Gastroesophageal sphincter (tissue), 4 donors: ENCODE results near the gene ZSCAN9. TPM values are rescaled to one million over a fixed set of nuclear protein-coding genes. Genes with fewer than 3 reads are reported as not detected.
A peak's percentile ranks its signal among the peaks of the same experiment; 100 is the strongest.

Experiments
- ATAC-seq: fragments of 150-250 bp; one replicate; pipeline ENCODE4 v1.9.1; 2016; ENCODE audit warnings: mild to moderate bottlenecking, moderate library complexity
- H3K27ac ChIP-seq, 4 donors: fragments of 200-600 bp; sonication (generic) in 3 of 4; 1 replicate in 3 of 4; 2 replicates in 1 of 4; pipeline ENCODE4 v1.5.1; 2016 to 2019
- H3K27me3 ChIP-seq: fragments of 200-600 bp; sonication (generic); one replicate; pipeline ENCODE4 v1.5.1; 2019
- H3K36me3 ChIP-seq, 2 donors: fragments of 200-600 bp; sonication (generic); one replicate each; pipeline ENCODE4 v1.5.1; 2019; ENCODE audit warnings: control low read depth in 1 of 2
- H3K4me1 ChIP-seq, 3 donors: fragments of 200-600 bp; sonication (generic); 1 replicate in 2 of 3; 2 replicates in 1 of 3; pipeline ENCODE4 v1.5.1; 2016 to 2019; ENCODE audit warnings: control low read depth in 2 of 3
- H3K4me3 ChIP-seq, 2 donors: fragments of 200-600 bp; sonication (generic); one replicate each; pipeline ENCODE4 v1.5.1; 2019; ENCODE audit warnings: mild to moderate bottlenecking in 1 of 2, moderate library complexity in 1 of 2
- H3K9me3 ChIP-seq, 3 donors: fragments of 200-600 bp; sonication (generic); one replicate each; pipeline ENCODE4 v1.5.1; 2017 to 2019; ENCODE audit warnings: control low read depth in 2 of 3
- EP300 ChIP-seq: sonication (generic); formaldehyde crosslinking; IDR thresholded peaks from one replicate; pipeline ENCODE4 v1.6.1; 2017; ENCODE audit warnings: antibody characterized with exemption, mild to moderate bottlenecking
- POLR2A ChIP-seq, 2 donors: fragments of 450-650 bp; IDR thresholded peaks; one replicate each; pipeline ENCODE4 v1.6.1; 2017; ENCODE audit warnings: antibody characterized with exemption in 2 of 2, mild to moderate bottlenecking in 2 of 2, moderate library complexity in 1 of 2
- POLR2AphosphoS5 ChIP-seq: sonication (generic); formaldehyde crosslinking; IDR thresholded peaks from one replicate; pipeline ENCODE4 v1.6.1; 2017; ENCODE audit warnings: antibody characterized with exemption
- WGBS, 2 donors: methylation state at CpG; one replicate each; pipeline ENCODE4 v1.1.5; 2018; ENCODE audit warnings: low coverage in 1 of 2; 5-methylcytosine and 5-hydroxymethylcytosine counted together
- total RNA-seq, 4 donors: library from RNA; depleted of rRNA; stranded (reverse); fragments of >200 nt; gene quantifications; one replicate each; pipeline ENCODE4 v1.1.0, GENCODE V29; 2016
- TF ChIP-seq, protein P1 (sequence below), 4 experiments: fragments of 200-600 bp in 2 of 4; fragments of 450-650 bp in 2 of 4; sonication (generic) in 1 of 4; IDR thresholded peaks; one replicate each; pipeline ENCODE4 v1.5.1; 2017 to 2019; ENCODE audit warnings: antibody characterized with exemption in 4 of 4, mild to moderate bottlenecking in 2 of 4, moderate library complexity in 2 of 4

ZSCAN9 gene
- total RNA-seq, 4 donors from 2014 or later, result 11.4 to 17.1 (median 12.9) TPM

GRCh38 chr6:28207510-28208110 lies 17.5 kb upstream of the ZSCAN9 start:
- peaks cover 0 to 15% (median 7%) of the 10 kb centered on the region in 3 donors for H3K4me1 ChIP-seq
- H3K4me3 ChIP-seq, result peak overlapping the region in 1 of 2 donors; percentile 29
- no peak overlapping the region for H3K27ac ChIP-seq
- TF ChIP-seq EP300, result no peak
- TF ChIP-seq, protein P1, sequence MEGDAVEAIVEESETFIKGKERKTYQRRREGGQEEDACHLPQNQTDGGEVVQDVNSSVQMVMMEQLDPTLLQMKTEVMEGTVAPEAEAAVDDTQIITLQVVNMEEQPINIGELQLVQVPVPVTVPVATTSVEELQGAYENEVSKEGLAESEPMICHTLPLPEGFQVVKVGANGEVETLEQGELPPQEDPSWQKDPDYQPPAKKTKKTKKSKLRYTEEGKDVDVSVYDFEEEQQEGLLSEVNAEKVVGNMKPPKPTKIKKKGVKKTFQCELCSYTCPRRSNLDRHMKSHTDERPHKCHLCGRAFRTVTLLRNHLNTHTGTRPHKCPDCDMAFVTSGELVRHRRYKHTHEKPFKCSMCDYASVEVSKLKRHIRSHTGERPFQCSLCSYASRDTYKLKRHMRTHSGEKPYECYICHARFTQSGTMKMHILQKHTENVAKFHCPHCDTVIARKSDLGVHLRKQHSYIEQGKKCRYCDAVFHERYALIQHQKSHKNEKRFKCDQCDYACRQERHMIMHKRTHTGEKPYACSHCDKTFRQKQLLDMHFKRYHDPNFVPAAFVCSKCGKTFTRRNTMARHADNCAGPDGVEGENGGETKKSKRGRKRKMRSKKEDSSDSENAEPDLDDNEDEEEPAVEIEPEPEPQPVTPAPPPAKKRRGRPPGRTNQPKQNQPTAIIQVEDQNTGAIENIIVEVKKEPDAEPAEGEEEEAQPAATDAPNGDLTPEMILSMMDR (IDR thresholded peaks at IDR 0.05), result no peak
- no peak for TF ChIP-seq POLR2A (IDR thresholded peaks at IDR 0.05)
- TF ChIP-seq POLR2AphosphoS5, result no peak
- H3K27me3 ChIP-seq, result peaks cover 99% of the 10 kb centered on the region
- WGBS, 2 donors, result 1% methylated on average over 12 to 26 of the region's 35 CpGs
- no peaks in the 10 kb centered on the region for H3K36me3 ChIP-seq
- H3K9me3 ChIP-seq, result peaks cover 0 to 30% (median 0%) of the 10 kb centered on the region in 3 donors
- no peak for ATAC-seq

- Histone ChIP-seq H3K4me3 (peak overlapping the region in 1 of 2 donors; percentile 29), H3K36me3 (no peaks in the 10 kb centered on the region), H3K27ac (no peak overlapping the region), H3K4me1 (peaks cover 0 to 15% (median 7%) of the 10 kb centered on the region in 3 donors), H3K27me3 (peaks cover 99% of the 10 kb centered on the region), H3K9me3 (peaks cover 0 to 26% (median 0%) of the 10 kb centered on the region in 3 donors)
- 4 to 7% methylated on average over 22 to 23 of the region's 23 CpGs for WGBS, 2 donors
- ATAC-seq, result no peak
- TF ChIP-seq EP300, result no peak
- TF ChIP-seq POLR2A (IDR thresholded peaks at IDR 0.05), result no peak
- no peak for TF ChIP-seq POLR2AphosphoS5
- TF ChIP-seq, protein P1 (IDR thresholded peaks at IDR 0.05), result no peak
Observed at GRCh38 chr6:28208111-28208659, 16.9 kb upstream of the ZSCAN9 start.

DNA sequence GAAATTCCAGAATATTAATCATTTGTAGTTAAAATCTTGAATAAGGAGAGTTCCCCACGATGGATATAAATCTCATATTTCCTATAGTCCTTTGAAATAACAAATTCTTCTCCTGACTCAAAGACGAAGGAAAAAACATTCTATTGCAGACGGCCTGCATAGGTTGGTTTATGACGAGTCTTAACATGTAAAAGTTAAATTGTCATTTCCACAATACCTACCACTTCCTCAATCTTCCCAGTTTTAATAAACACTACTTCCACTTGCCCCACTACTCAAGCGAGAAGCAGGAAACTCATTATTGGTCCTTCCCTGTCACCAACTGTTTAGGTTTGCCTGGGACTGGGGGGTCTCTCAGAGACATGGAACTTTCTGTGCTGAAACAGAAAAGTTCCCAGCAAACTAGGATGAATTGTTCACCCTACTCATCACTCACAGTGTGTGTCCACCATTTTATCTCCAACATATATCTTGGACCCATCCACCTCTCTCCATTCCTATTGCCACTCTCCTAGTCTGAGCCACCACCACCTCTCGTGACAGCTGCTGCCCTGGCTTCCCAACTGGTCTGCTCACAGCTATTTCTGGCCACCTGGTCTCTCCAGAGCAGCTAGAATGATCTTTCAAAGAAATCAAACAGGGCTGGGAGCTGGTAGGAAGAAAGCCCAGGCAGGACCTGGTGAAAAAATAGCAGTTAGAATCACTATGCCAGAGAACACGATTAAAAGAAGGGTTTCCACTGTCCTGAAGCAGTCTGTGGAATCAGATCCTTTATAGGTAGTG lies 15.1 kb upstream of the ZSCAN9 start:
- Histone ChIP-seq H3K4me1 (peaks cover 0 to 15% (median 7%) of the 10 kb centered on the region in 3 donors), H3K9me3 (peaks cover 0 to 15% (median 0%) of the 10 kb centered on the region in 3 donors), H3K27ac (no peak overlapping the region), H3K36me3 (no peaks in the 10 kb centered on the region), H3K27me3 (peaks cover 98% of the 10 kb centered on the region), H3K4me3 (no peak overlapping the region)
- TF ChIP-seq, protein P1 (IDR thresholded peaks at IDR 0.05), result no peak
- TF ChIP-seq POLR2AphosphoS5 (no peak), POLR2A (IDR thresholded peaks at IDR 0.05) (no peak), EP300 (no peak)
- 47 to 57% methylated on average over 7 of the region's 7 CpGs for WGBS, 2 donors
- ATAC-seq, result no peak

- 3 to 12% methylated on average over 12 to 16 of the region's 16 CpGs for WGBS, 2 donors
- peak overlapping the region in 1 of 2 donors; percentile 22 for H3K4me3 ChIP-seq
- no peaks in the 10 kb centered on the region for H3K36me3 ChIP-seq
- H3K4me1 ChIP-seq, result peaks cover 0 to 15% (median 7%) of the 10 kb centered on the region in 3 donors
- no peak for ATAC-seq
- TF ChIP-seq POLR2A (IDR thresholded peaks at IDR 0.05) (no peak), EP300 (no peak), POLR2AphosphoS5 (no peak)
- TF ChIP-seq, protein P1 (IDR thresholded peaks at IDR 0.05), result no peak
- H3K27me3 ChIP-seq, result peaks cover 94% of the 10 kb centered on the region
- H3K9me3 ChIP-seq, result peaks cover 0 to 6% (median 0%) of the 10 kb centered on the region in 3 donors
- no peak overlapping the region for H3K27ac ChIP-seq
Observed at GRCh38 chr6:28211840-28212509, 13.1 kb upstream of the ZSCAN9 start.
